Endothelial cell of umbilical vein (primary cell): ENCODE results near the gene STK39.

Experiments
- EZH2 ChIP-seq: IDR thresholded peaks from 2 replicates; pipeline ENCODE4 v1.6.1; 2012; ENCODE audit warnings: borderline replicate concordance, low read depth, mild to moderate bottlenecking, moderate library complexity, low read length, inconsistent platforms; ENCODE audit not compliant: severe bottlenecking
- FOS ChIP-seq: IDR thresholded peaks from 2 replicates; pipeline ENCODE4 v1.6.1; 2011; ENCODE audit warnings: mild to moderate bottlenecking, low read length, moderate library complexity, borderline replicate concordance; ENCODE audit not compliant: insufficient read depth
- JUN ChIP-seq: IDR thresholded peaks from 2 replicates; pipeline ENCODE4 v1.6.1; 2011; ENCODE audit warnings: borderline replicate concordance, low read depth; ENCODE audit not compliant: insufficient read length, insufficient read depth
- MYC ChIP-seq: IDR thresholded peaks from one replicate; pipeline ENCODE4 v1.6.1; 2011; ENCODE audit warnings: mild to moderate bottlenecking, low read depth, low read length
- POLR2A ChIP-seq: IDR thresholded peaks from 2 replicates; pipeline ENCODE4 v1.6.1; 2012; ENCODE audit warnings: low read depth, mild to moderate bottlenecking, control low read depth, low read length
- POLR2AphosphoS5 ChIP-seq: IDR thresholded peaks from 2 replicates; pipeline ENCODE4 v1.6.1; 2012; ENCODE audit warnings: low read depth, mild to moderate bottlenecking, control low read depth, low read length, moderate library complexity; ENCODE audit not compliant: insufficient read depth
- TF ChIP-seq, protein P1 (sequence below), 2 donors: IDR thresholded peaks; 1 replicate in 1 of 2; 2 replicates in 1 of 2; pipeline ENCODE4 v1.5.1; 2011; ENCODE audit warnings: low read length in 2 of 2, mild to moderate bottlenecking in 2 of 2, moderate library complexity in 2 of 2, control low read depth in 1 of 2, inconsistent platforms in 1 of 2, low read depth in 1 of 2; ENCODE audit not compliant: insufficient read depth in 1 of 2; ENCODE audit errors: extremely low read depth in 1 of 2

DNA sequence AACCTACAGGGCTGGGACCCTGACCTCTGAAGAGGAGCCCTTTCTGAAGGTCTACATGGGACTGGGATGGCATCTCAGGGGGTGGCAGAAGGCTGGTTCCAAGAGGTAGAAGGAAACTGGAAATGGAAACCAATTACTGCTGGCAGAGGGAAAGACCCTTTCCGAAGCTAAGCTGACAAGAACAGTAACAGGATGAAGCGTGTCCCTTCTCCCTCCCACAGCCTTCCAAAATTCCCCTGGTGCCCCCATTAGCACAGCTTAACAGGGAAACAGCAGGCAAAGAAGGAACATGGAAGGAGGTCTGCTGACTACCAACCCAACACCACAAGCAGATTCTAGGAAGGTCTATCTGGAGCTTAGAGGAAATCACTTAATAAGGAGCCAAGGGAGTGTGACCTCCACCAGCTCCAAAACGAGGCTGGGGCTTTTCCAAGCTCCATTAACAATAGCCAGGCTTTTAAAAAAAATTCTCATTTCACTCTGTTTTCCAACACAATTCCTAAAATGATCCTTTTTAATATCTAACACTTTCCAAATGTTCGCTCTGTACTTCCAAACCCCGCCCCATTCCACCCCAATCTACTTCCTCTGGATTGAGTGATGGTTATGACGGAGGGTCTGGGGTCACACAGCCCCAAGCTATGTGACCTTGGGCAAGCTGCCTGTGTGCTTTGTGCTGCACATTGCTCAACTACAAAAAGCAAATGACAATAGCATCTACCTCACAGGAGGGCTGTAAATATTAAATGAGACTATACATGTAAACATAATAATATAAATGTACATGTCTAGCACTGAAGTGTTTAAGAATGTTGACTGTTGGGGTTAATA is 55.2 kb downstream of the STK39 start:
- TF ChIP-seq, protein P1, sequence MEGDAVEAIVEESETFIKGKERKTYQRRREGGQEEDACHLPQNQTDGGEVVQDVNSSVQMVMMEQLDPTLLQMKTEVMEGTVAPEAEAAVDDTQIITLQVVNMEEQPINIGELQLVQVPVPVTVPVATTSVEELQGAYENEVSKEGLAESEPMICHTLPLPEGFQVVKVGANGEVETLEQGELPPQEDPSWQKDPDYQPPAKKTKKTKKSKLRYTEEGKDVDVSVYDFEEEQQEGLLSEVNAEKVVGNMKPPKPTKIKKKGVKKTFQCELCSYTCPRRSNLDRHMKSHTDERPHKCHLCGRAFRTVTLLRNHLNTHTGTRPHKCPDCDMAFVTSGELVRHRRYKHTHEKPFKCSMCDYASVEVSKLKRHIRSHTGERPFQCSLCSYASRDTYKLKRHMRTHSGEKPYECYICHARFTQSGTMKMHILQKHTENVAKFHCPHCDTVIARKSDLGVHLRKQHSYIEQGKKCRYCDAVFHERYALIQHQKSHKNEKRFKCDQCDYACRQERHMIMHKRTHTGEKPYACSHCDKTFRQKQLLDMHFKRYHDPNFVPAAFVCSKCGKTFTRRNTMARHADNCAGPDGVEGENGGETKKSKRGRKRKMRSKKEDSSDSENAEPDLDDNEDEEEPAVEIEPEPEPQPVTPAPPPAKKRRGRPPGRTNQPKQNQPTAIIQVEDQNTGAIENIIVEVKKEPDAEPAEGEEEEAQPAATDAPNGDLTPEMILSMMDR (IDR thresholded peaks at IDR 0.05; ENCODE audit: extremely low read depth in 1 of 2, insufficient read depth in 1 of 2, low read depth in 1 of 2, low read length in 2 of 2): no peak
- TF ChIP-seq MYC: no peak
- no peak for TF ChIP-seq FOS
- no peak for TF ChIP-seq POLR2AphosphoS5
- no peak for TF ChIP-seq JUN
- TF ChIP-seq POLR2A: no peak
- no peak for TF ChIP-seq EZH2
